HG02623 (cell line): ENCODE data around the gene LDLRAD4.

Experiments used
- ATAC-seq: cut with Tn5 transposase; IDR thresholded peaks from one replicate; pipeline ENCODE4 v1.9.1; 2021; ENCODE audit warnings: moderate library complexity; ENCODE audit not compliant: unreplicated experiment

LDLRAD4 gene

DNA sequence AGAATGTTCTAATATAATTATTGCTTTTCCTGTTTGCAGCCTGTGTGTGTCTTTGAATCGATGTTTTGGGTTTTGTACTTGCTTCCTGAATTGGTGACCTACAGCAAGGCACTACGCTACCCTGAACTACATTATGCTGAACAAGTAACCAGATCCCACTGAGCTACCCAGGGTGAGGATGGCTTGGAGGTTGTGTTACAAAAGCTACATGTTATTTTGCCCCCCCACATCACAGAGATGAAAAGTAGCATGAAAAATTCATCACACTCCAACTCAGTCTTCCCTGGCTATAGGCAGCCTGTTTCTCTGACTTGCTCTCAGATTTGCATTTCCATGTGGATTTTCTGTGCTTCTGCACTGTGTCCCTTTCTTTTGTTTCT, 162.1 kb downstream of the LDLRAD4 start:
- ATAC-seq, result no peak

DNA sequence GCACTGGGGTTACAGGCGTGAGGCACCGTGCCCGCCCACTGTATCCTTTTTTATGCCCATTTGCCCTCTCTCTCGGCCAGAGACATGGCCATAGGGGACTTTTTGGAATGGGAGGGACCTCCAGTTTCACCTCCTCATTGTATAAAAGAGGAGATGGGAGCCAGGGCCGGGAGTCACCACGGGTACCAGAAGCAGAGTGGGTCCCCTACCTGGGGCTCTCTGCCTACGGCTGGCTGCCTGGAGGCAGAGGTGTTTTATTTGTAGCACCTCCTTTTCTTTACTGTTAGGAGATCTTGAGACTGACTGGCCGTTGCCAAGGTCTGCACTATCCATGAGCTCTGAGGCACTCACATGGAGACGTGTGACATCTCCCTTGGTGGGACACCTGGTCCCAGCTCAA, 162.8 kb downstream of the LDLRAD4 start:
- no peak for ATAC-seq

DNA sequence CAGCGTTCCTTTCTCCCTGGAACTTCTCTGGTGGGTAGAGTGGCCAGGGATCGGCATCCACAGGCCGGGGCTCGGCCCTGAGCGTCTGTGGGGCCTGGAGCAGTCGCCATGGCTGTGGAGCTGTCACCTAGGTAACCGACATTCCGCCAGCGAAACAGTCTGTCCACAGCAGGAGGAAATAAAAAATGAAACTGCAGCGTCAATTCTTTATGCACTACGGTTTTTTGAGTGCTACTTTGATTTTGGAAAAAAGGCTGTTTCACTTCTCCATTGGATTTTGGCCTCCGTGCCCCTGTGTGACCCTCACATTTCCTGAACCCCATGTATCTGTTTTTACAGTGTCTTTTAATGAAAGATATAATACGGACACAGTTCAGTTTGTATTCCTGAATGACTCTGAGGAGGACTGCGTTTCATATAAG, 163.4 kb downstream of the LDLRAD4 start:
- no peak for ATAC-seq

DNA sequence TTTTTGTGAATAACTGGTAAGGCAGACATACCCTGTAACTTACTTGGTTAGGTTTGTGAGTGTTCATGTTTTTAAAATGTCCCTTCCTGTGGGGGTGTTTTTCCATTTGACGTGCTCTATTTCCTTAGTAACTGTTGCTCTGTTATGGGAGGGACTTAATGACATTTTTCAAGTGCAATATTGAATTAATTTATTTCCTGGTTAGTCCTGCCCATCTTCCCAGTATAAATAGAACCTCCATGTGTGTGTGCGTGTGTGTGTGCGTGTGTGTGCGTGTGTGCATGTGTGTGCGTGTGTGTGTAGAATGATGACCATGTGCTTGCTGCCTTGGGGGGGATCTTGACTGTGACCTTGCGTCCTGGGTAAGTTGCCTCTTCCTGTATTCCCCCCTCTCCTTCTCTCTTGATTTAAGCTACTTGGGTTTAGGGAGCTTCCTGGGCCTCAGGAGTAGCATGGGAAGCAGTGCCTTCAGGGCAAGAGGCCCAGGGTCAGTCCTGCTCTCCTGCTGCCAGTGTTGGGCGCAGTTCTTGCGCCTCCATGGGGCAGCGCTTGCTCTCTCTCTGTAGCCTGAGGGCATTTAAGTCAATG, 163.9 kb downstream of the LDLRAD4 start:
- no peak for ATAC-seq

DNA sequence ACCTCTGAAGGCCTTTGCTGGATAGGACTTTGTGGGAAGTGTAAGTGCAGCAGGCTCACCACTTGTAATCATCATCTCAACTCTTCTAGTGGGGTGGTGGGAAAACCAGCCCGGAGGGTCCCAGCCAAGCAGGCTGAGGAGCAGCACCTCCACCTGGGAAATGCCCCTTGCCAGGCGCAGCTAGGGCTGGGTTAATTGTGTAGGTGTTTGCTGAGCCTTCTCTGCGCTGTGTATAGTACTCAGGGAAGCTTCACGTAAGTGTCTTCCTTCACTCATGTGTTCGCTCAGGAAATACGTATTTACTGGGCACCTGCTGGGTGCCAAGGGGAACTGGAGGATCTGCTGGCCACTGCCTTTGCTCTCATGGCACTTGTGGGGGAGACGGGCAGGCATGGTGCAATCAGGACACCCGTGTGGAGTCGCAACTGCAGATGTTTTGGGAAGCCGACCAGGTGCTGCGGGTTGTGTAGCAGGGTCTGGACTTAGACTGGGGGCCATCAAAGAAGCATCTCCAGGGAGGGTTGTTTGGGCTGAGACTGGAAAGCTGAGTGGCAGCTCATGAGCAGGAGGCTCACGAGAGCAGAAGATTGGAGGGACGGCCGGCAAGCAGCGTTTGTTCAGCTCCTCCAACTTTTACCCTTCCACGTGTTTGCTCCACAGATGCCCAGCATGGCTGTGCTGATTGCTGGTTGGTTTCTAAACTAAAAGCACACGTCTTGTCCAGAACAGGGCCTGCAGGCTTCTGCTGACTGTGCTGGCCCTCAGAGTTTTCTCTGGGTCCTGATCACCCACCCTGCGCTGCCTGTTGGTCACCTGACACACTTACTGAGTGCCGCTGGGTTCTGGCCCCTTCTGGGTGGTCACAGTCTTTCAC, 164.6 kb downstream of the LDLRAD4 start:
- ATAC-seq, result no peak

DNA sequence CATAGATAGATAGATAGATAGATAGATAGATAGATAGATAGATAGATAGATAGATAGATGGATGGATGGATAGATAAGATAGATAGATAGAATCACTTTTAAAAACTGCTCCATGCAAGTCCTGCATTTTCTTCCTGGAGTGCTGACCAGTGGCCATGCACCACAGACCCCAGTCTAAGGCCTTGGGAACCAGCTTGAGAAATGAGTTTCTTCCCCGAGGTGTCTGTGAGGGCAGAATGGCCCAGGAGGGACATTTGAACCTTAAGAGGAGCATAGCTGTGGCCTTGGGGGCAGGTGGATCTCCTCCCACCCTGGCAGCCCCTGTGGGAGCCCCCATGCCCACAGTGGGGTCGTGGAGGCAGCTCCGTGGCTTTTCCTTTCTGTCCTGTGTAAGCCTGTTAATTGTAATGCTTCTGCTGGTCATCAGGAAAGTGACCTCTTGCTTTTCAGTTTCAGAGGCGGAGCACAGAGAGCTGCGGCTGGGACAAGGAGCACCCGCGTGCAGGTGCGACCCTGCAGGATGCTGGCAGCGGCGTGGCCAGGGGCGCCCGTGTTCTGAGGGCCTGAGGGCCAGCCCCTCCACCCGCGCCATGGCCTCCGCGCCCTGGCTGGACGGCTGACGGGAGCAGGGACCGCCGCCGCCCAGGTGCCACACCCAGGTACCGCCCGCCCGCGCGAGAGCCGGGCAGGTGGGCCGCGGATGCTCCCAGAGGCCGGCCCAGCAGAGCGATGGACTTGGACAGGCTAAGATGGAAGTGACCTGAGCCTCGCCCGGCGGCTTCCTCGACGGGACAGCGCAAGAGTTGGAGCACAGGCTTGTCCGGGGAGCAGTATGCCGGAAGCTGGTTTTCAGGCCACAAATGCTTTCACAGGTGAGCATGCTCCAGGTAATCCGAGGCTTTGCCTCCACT, 168.6 kb downstream of the LDLRAD4 start:
- ATAC-seq, result no peak

DNA sequence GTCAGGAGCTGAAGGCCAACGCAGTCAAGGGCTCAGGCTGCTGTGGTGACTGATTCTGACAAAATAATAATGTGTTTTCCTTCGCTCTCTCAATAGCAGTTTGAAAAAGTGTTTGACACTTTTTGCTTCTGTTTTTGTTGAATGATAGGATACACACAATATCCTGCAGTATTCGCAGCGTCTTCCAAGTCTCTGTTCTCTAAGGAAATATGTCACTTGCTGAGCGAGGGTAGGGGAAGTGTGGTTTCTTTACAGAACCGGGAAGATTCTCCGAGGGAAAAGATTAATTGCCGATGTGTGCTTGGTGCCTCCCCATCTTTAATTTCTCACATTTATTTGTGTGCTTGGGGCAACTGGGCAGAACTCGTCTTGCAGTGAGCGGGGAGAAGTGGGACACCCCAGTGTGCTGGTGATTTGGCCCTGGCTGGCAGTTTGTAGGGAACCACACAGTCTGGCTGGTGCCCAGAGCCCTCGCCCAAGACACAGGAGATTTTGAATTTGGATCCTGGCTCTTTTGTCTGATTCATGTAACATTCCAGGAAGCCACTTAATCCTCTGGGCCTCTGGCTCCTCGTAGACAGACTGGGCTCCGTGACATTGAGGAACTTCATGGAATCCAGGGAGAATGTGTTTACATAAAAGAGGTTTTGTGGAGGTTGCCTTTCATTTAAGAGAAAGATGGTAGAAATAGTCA, 169.4 kb downstream of the LDLRAD4 start:
- no peak for ATAC-seq

DNA sequence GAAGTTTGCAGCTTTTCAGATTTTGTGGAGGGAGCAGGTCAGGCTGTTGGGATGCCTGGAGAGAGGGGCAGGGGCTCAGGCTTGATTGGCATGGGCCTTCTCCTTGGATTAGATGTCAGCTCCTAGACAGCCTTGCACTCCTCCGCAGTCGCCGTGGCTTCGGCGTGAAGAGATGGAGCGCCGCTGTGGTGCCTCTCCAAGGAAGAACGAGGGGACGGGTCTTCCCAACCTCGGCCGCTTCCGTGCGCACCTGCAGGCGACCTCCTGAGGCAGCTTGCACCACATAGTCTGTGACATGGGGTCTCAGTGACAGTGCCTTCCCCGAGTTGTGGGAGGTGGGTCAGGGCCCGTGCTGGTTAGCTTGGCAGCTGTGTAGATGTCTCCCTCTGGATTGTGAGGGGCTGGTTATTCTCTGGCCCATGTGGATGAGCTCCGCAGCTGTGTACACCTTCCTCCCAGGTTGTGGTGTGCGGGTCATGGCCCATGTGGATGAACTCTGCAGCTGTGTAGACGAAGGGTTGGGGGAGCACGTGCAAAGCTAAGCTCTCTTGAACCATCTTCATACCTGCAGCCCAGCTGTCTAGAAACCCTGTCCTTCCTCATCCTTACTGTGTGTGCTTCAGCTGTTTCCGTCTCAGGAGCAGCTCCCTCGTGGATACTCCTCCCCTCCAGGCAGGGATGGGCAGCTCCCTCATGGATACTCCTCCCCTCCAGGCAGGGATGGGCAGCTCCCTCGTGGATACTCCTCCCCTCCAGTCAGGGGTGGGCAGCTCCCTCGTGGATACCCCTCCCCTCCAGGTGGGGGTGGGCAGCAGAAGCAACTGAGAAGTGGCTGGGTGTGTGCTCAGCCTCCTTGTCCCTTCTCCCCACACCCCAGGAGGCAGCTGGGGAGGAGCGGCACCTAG, 170.3 kb downstream of the LDLRAD4 start:
- no peak for ATAC-seq

DNA sequence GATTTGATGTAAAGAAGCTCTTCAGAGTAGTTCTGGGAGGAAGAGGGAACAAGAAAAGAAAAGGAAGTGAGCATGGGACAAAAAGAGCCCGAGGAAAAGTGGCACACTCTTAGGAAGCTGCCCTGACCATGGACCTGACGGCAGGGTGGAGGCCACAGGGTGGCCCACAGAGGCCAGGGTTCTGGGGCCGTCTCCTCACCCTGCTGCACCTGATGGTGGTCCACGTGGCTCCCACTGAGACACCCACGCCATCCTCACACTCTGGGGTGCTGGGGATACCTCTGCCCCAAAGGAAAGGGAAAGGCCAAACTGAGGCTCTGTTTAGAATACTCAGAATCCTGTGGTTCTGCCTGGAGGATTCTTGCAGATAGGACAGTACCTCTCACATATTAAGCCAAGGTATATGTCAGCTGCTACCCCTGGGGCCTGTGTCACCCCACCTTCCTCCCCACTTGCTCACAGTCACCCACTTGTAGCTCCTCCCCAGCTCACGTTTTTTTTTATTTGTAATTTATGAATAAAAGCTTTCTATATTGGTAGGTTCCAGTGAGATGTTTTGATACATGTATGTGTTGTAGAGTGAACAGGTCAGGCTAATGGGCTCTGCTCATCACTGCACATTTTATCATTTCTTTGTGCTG, 171.1 kb downstream of the LDLRAD4 start:
- ATAC-seq, result no peak

DNA sequence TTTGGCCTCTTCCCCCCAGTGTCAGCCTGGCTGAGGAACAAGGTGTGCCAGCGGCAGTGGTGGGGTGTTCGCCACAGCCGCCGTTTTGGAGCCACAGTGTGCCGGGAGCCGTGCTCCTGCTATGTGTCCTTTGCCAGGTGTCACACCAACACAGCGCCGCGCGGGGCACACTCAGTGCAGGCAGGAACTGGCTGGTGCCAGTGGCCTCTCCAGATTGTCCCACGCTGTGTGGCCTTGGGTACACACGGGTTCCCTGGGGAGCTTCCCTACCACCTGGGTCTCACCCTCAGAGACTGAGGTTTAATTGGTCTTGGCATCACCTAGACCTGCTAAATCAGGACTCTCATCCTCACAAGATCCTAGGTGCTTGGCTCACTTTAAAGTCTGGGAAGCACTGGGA, 171.6 kb downstream of the LDLRAD4 start:
- no peak for ATAC-seq

DNA sequence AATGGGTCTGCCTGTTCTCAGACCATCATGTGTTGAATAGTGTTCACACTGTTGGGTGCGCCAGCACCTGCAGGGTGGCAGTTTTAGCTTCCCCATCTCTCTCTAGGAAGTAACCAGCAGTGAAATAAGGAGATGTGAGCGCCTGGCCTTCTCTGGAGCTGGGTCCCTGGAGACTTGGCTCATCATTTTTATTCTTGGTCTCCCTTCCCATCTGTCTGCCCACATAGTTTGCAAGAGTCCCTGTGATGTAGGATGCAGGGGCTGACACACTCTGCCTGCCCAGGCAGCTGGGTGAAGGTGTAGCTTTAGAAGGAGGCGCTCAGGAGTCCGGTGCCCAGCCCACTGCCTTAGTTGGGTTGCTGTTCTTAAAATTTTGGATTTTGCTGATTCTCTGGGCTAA, 172.2 kb downstream of the LDLRAD4 start:
- ATAC-seq, result no peak

DNA sequence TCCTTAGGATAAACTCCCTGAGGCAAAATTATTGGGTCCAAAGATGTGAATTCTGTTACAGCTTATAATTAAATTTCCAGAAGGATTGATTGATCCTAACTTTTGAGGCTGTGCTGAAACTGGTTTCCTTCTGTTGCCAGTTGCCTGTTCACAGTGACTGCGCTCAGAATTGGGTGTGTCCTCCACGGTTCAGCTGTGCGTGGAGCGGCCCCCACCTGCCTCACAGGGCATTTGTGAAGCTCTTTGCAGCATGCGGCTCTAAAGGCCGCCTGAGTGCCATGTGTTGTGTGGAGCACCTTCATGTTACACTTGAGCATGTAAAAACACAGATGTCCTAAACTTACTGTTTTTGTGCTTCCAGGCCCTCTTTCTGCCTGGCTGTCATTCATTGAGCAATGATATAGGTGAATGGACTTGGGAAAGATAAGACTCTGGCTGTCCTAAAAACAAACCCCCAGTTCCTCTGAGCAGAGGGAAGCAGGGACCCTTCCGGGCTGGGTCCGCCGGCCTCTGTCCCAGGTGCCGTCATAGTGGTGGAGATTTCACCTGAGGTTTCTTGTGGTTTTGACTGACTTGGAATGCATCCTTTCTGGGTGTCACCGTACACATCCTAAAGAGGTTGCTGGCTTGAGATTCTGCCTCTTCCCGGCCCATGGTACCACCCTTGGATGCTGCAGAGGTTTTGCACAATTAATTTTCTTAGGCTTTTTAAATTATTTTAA, 173.6 kb downstream of the LDLRAD4 start:
- ATAC-seq, result no peak

DNA sequence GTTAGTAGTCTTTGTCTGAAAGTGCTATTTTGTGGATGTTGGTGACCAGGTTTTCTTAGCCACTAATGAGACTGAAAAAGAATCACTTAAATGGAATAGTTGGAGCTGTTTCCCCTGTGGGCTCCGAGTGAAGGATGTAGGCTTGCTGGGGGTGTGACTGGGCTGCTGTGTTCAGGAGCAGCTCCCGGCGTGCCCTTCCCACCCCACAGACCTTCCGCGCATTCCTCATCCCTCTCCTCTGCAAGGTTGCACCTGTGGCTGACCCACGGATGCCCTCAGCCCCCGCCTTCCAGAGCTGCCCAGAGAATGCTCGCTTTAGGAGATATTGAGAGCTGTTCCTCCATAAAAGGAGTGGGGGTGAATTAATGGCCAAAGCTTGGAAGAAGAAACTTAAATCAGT, 174.3 kb downstream of the LDLRAD4 start:
- no peak for ATAC-seq

DNA sequence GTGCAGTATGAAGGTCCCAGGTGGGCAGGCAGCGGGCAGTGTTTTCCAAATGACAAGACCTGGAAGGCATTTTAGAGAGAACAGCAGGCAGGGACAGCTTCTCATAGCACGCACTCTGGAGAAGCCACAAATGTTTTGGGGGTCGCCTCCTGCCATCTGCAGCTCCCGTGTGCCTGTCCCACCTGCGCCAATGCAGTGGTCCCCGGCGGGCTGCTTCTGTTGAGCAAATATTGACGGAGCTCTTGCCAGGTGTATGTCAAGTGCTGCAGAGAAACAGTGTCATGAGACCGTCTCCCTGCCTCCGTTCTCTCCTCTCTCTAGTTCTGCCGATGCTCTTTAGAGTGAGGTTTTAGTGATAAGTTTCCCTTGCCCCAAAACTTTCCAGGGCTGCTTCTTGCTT, 174.8 kb downstream of the LDLRAD4 start:
- no peak for ATAC-seq

DNA sequence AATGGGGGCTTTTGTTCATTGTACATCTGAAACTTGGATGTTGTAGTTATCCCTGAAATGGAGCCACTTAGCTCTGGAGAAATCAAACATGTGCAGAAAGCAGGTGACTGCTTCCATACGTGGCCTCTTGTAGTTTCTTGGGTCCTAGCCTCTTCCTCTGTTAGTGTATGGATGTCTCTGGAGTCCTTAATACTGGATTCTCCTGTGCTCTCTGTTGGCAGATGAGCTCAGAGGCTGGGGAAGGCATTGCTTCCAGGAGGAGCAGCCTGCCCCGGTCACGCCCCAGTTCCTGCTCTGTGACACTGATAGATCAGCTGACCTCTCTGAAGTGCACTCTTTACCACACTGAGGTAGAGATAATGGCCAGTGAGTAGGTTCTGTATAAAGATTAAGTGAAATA, 176.2 kb downstream of the LDLRAD4 start:
- ATAC-seq, result no peak

DNA sequence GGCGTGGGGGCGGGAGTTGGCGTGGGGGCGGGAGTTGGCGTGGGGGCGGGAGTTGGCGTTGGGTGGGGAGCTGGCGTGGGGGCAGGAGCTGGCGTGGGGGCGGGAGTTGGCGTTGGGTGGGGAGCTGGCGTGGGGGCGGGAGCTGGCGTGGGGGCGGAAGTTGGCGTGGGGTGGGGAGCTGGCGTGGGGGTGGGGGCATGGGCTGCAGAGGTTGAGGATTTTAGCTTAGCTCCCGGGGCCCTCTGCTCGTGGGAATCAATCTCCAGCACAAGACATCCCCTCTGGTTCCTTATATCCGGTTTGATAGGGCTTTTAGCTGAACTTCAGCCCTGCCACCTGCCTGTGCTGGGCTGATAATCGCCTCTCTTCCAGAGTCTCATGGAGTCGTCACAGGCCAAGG, 177.0 kb downstream of the LDLRAD4 start:
- ATAC-seq, result no peak

DNA sequence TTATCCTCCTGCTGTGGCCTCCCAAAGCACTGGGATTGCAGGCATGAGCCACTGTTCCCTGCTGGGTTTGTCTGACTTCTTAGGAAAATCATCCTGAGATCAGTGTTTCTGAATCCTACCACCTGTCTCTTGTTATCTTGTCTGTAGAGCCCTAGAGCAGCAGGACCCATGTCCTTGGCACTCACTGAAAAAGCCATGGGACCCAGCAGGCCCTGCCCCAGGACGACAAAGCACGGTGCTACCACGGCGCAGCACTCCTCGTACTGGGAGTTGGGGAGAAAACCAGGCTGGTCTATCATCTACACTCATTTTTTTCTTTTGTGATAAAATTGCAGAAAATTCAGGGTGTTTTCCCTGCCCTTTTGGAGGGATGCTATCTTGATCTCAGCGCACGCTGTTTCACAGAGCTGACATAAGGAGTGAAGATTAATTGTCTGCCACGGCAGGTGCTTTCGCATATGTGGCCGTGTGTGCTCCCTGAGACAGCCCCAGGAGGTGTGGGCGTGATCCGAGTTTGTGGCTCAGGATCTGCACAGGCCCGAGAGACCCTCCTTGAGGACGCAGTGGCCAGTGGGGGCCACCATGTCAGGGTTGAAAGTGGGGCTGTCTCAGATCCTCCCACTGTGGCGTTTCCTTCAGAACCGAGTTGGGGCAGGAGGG, 179.1 kb downstream of the LDLRAD4 start:
- ATAC-seq, result no peak

DNA sequence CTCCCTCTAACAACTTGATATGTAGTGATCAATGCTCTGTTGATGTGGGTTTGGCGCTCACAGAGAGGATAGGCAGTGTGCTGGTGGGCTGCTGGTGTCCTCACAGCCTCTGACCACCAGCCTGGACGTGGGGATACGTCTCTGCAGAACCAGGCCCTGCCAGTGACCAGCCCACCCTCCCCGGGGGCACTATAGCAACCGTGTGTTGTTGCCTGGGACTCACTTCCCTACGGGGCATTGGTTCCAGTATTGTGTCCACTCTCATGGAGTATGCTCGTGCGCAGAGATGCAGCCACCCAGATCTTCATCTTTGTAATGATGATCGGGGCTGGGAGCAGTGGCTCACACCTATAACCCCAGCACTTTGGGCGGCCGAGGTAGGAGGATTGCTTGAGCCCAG, 180.1 kb downstream of the LDLRAD4 start:
- ATAC-seq, result no peak
